SK-N-SH (cell line): ENCODE measurements around the gene MICAL2. TPM values are rescaled to one million over a fixed set of nuclear protein-coding genes. Genes with fewer than 3 reads are reported as not detected.
A peak's percentile ranks its signal among the peaks of the same experiment; 100 is the strongest.

Experiments used
- CTCF ChIA-PET: fragments of 300-600, 350-600 bp; formaldehyde crosslinking; extraction: SDS; loops from one replicate; lab custom pipeline; 2021; lab: Yijun Ruan, JAX
- POLR2A ChIA-PET: fragments of 350-600 bp; sonication (Branson Sonifier 250); formaldehyde crosslinking; extraction: SDS; loops from one replicate; lab custom pipeline; 2020; ENCODE audit warnings: antibody characterized with exemption, inconsistent platforms; lab: Yijun Ruan, JAX
- DNase-seq: peaks from one replicate; pipeline ENCODE4 v3.0.0; 2012
- H2AFZ ChIP-seq: fragments of 200-600 bp; sonication (generic); 2 replicates; pipeline ENCODE4 v1.8.1; 2016; ENCODE audit warnings: antibody characterized with exemption, mild to moderate bottlenecking, low read depth
- H3F3A ChIP-seq: fragments of 200-600 bp; sonication (generic); replicated peaks from 2 replicates; pipeline ENCODE3; 2016; ENCODE audit warnings: antibody characterized with exemption, mild to moderate bottlenecking; ENCODE audit not compliant: insufficient read depth
- H3K27ac ChIP-seq, 2 experiments: fragments of 200-500 bp in 1 of 2; fragments of 200-600 bp in 1 of 2; sonication (Bioruptor generic) in 1 of 2; sonication (generic), shearing (Covaris generic) in 1 of 2; 2 replicates each; pipeline versions ENCODE4 v1.5.1 to v1.6.1; 2014 to 2016; ENCODE audit warnings: low read depth in 2 of 2, inconsistent platforms in 1 of 2, low read length in 1 of 2, mild to moderate bottlenecking in 1 of 2, mixed read lengths in 1 of 2
- H3K27me3 ChIP-seq: fragments of 200-600 bp; sonication (generic), shearing (Covaris generic); 2 replicates; pipeline ENCODE4 v1.6.1; 2016; ENCODE audit warnings: mixed run types; ENCODE audit not compliant: insufficient read depth
- H3K36me3 ChIP-seq, 2 experiments: fragments of 200-500 bp in 1 of 2; fragments of 200-600 bp in 1 of 2; sonication (Bioruptor generic) in 1 of 2; sonication (generic) in 1 of 2; replicated peaks in 1 of 2; 2 replicates each; pipeline versions ENCODE3 to v1.5.1; 2014 to 2016; ENCODE audit warnings: low read length in 1 of 2, mild to moderate bottlenecking in 1 of 2; ENCODE audit not compliant: insufficient read depth in 2 of 2, control insufficient read depth in 1 of 2
- H3K4me1 ChIP-seq, 2 experiments: fragments of 200-500 bp in 1 of 2; fragments of 200-600 bp in 1 of 2; sonication (Bioruptor generic) in 1 of 2; sonication (generic), shearing (Covaris generic) in 1 of 2; 2 replicates each; pipeline versions ENCODE4 v1.5.1 to v1.6.1; 2014 to 2016; ENCODE audit warnings: low read depth in 1 of 2, low read length in 1 of 2, mixed run types in 1 of 2; ENCODE audit not compliant: insufficient read depth in 2 of 2, control insufficient read depth in 1 of 2
- H3K4me2 ChIP-seq: fragments of 200-600 bp; sonication (generic), shearing (Covaris generic); 2 replicates; pipeline ENCODE4 v1.6.1; 2017; ENCODE audit warnings: mixed run types
- H3K4me3 ChIP-seq, 2 experiments: fragments of 200-500 bp in 1 of 2; fragments of 200-600 bp in 1 of 2; sonication (Bioruptor generic) in 1 of 2; sonication (generic), shearing (Covaris generic) in 1 of 2; 2 replicates each; pipeline versions ENCODE4 v1.5.1 to v1.8.1; 2014 to 2016; ENCODE audit warnings: low read depth in 2 of 2, inconsistent platforms in 1 of 2, low read length in 1 of 2, mild to moderate bottlenecking in 1 of 2, mixed read lengths in 1 of 2, moderate library complexity in 1 of 2
- H3K79me2 ChIP-seq: fragments of 200-600 bp; sonication (generic); 2 replicates; pipeline ENCODE4 v1.8.1; 2017; ENCODE audit warnings: mild to moderate bottlenecking; ENCODE audit not compliant: insufficient read depth
- H3K9ac ChIP-seq: fragments of 200-600 bp; sonication (generic); 2 replicates; pipeline ENCODE4 v1.6.1; 2017; ENCODE audit warnings: mixed run types
- H3K9me2 ChIP-seq: fragments of 200-600 bp; sonication (generic); 2 replicates; pipeline ENCODE4 v1.6.1; 2017; ENCODE audit warnings: mixed run types
- H3K9me3 ChIP-seq: fragments of 200-600 bp; sonication (generic); 2 replicates; pipeline ENCODE4 v1.6.1; 2017; ENCODE audit warnings: mixed run types, mild to moderate bottlenecking, moderate library complexity
- H4K20me1 ChIP-seq: fragments of 200-600 bp; sonication (generic); 2 replicates; pipeline ENCODE4 v1.6.1; 2017; ENCODE audit warnings: mild to moderate bottlenecking, mixed run types; ENCODE audit not compliant: insufficient read depth
- EP300 ChIP-seq, 2 experiments: IDR thresholded peaks; 2 replicates each; pipeline versions ENCODE4 v1.4.0 to v1.6.1; 2012; ENCODE audit warnings: borderline replicate concordance in 1 of 2, low read depth in 1 of 2, low read length in 1 of 2
- EZH2phosphoT487 ChIP-seq: fragments of 200-600 bp; sonication (generic); IDR thresholded peaks from 2 replicates; pipeline ENCODE4 v1.6.1; 2017; ENCODE audit warnings: low read depth, mixed run types, mild to moderate bottlenecking, antibody characterized with exemption, moderate library complexity, borderline replicate concordance
- FOSL2 ChIP-seq: IDR thresholded peaks from 2 replicates; pipeline ENCODE4 v1.4.0; 2012; ENCODE audit warnings: low read depth, mild to moderate bottlenecking, moderate library complexity, borderline replicate concordance
- GABPA ChIP-seq: IDR thresholded peaks from 2 replicates; pipeline ENCODE4 v1.4.0; 2012; ENCODE audit warnings: low read depth, mild to moderate bottlenecking
- MEF2A ChIP-seq: IDR thresholded peaks from 2 replicates; pipeline ENCODE4 v1.4.0; 2012; ENCODE audit warnings: low read depth, borderline replicate concordance
- MXI1 ChIP-seq: IDR thresholded peaks from 2 replicates; pipeline ENCODE4 v1.6.1; 2012; ENCODE audit warnings: mild to moderate bottlenecking, low read depth, low read length, improper control_type of control experiment
- PBX3 ChIP-seq: IDR thresholded peaks from 2 replicates; pipeline ENCODE4; 2012
- SIN3A ChIP-seq: IDR thresholded peaks from 2 replicates; pipeline ENCODE4 v1.6.1; 2012; ENCODE audit warnings: low read depth, mild to moderate bottlenecking, low read length, moderate library complexity, borderline replicate concordance
- TCF12 ChIP-seq: IDR thresholded peaks from 2 replicates; pipeline ENCODE4 v1.4.0; 2012
- TEAD4 ChIP-seq: IDR thresholded peaks from 2 replicates; pipeline ENCODE4 v1.4.0; 2012; ENCODE audit warnings: mild to moderate bottlenecking, borderline replicate concordance; ENCODE audit not compliant: insufficient read depth
- WGBS: methylation state at CpG from one replicate; pipeline ENCODE4 v1.1.6; 2017; ENCODE audit warnings: low lambda C conversion rate; 5-methylcytosine and 5-hydroxymethylcytosine counted together
- polyA plus RNA-seq, 3 experiments: library from polyadenylated mRNA; depleted of rRNA; stranded (reverse); fragments of >200 nt; gene quantifications; 2 replicates each; pipeline ENCODE4 v1.2.3, GENCODE V29; 2012
- TF ChIP-seq, protein P1 (sequence below): IDR thresholded peaks from 2 replicates; pipeline ENCODE4 v1.4.0; 2012; ENCODE audit warnings: low read depth
- TF ChIP-seq, protein P2 (sequence below): fragments of 150-350 bp; IDR thresholded peaks from 2 replicates; pipeline ENCODE4 v1.6.1; 2017; ENCODE audit warnings: antibody characterized with exemption, low read length, low read depth, borderline replicate concordance

Gene MICAL2
- polyA plus RNA-seq, 1 of the 3 experiments (the other 2 are of a cell fraction), result 54.6 TPM

DNA sequence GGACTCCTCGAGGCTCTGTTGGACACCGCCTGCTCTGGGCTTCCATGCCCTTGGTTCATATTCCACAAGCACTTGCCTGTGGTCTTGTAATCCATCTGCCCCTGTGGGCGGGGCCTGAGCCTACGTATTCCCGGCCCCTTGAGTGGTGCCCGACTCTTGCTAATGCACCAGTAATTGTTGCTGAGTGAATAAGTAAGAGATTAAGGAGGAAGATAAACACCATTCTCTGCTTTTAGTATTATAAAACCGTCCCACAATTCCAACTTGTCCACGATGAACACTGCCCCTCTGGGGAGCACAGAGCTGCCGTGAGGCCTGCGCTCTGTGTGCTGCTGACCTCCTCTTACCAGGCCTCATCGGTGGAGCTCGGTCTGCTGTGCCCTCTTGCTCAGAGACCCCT, 50.3 kb downstream of the MICAL2 start:
- H4K20me1 ChIP-seq, result no peaks in the 10 kb centered on the region
- H3K4me3 ChIP-seq, result no peak overlapping the region
- H3K36me3 ChIP-seq, result peaks cover 11 to 19% of the 10 kb centered on the region in 2 experiments
- H3K4me2 ChIP-seq, result peak overlapping the region; percentile 60; the same call in 1 of the 2 replicates
- DNase-seq, result no peak
- peaks cover 83% of the 10 kb centered on the region for H3F3A ChIP-seq
- H3K9me3 ChIP-seq, result no peaks in the 10 kb centered on the region
- H3K27me3 ChIP-seq, result no peaks in the 10 kb centered on the region
- H3K9ac ChIP-seq, result peak overlapping the region; percentile 77
- ChIA-PET POLR2A (no interaction called here), CTCF (interaction anchor here (1.6 kb wide), 1 partner anchor 116 kb away, joined by 4 read pairs; no protein-coding TSS in a partner anchor)
- no peak overlapping the region for H2AFZ ChIP-seq
- peaks cover 85% of the 10 kb centered on the region for H3K79me2 ChIP-seq
- WGBS, result 66% methylated on average over 12 of the region's 12 CpGs
- H3K4me1 ChIP-seq, result peaks cover 2 to 81% of the 10 kb centered on the region in 2 experiments; a peak in 3 of 4 replicates
- TF ChIP-seq TCF12, result 0 out of 2 replicates have a peak, but pooled peaks have one; percentile 22
- no peak for TF ChIP-seq EZH2phosphoT487
- no peak for TF ChIP-seq SIN3A
- 0 out of 4 replicates have a peak, but pooled peaks of 1 of the 2 experiments have one; percentile 7 for TF ChIP-seq EP300 (IDR thresholded peaks at IDR 0.05; ENCODE audit: borderline replicate concordance in 1 of 2, low read depth in 1 of 2, low read length in 1 of 2)
- TF ChIP-seq, protein P1, sequence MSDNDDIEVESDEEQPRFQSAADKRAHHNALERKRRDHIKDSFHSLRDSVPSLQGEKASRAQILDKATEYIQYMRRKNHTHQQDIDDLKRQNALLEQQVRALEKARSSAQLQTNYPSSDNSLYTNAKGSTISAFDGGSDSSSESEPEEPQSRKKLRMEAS, result 0 out of 2 replicates have a peak, but pooled peaks have one; percentile 37
- no peaks in the 10 kb centered on the region for H3K9me2 ChIP-seq
- peak overlapping the region in 1 of 2 experiments; percentile 99; a peak in 2 of 4 replicates for H3K27ac ChIP-seq

DNA sequence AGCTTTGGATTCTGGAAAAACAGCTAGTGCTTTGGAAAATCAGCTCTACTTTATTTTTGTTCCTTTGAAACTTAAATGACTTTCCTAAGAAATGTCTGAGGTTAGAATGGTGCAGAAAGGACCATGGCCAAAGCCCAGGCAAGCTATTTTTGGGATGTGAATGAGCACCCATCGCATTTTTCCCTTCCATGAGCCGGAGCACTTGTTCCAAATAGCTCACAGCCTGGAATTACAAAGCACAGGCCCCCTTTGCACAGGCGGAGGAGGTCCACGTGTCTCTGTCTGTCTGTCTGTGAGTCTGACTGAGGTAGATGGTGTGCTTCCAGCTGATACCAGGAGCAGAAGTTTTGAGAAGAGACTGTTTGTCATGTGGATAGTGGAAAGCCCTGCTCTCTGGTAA, 50.7 kb downstream of the MICAL2 start:
- no peak for TF ChIP-seq TCF12
- no peak for TF ChIP-seq TEAD4
- no peak for TF ChIP-seq SIN3A
- no peak for TF ChIP-seq MEF2A
- DNase-seq, result no peak
- H4K20me1 ChIP-seq, result no peaks in the 10 kb centered on the region
- H3K27me3 ChIP-seq, result no peaks in the 10 kb centered on the region
- no peaks in the 10 kb centered on the region for H3K9me2 ChIP-seq
- H3K79me2 ChIP-seq, result peaks cover 85% of the 10 kb centered on the region
- H3K9me3 ChIP-seq, result no peaks in the 10 kb centered on the region
- no peak overlapping the region for H3K4me3 ChIP-seq
- POLR2A ChIA-PET, result no interaction called here
- H3K36me3 ChIP-seq, result peaks cover 11 to 21% of the 10 kb centered on the region in 2 experiments
- peak overlapping the region; percentile 60; the same call in 1 of the 2 replicates for H3K4me2 ChIP-seq
- peak overlapping the region in 1 of 2 experiments; percentile 99; a peak in 2 of 4 replicates for H3K27ac ChIP-seq
- no peak overlapping the region for H2AFZ ChIP-seq
- WGBS, result 90% methylated on average over 3 of the region's 4 CpGs
- CTCF ChIA-PET, result no interaction called here
- H3K9ac ChIP-seq, result peak overlapping the region; percentile 77
- H3F3A ChIP-seq, result peaks cover 87% of the 10 kb centered on the region
- H3K4me1 ChIP-seq, result peaks cover 2 to 80% of the 10 kb centered on the region in 2 experiments; a peak in 3 of 4 replicates

DNA sequence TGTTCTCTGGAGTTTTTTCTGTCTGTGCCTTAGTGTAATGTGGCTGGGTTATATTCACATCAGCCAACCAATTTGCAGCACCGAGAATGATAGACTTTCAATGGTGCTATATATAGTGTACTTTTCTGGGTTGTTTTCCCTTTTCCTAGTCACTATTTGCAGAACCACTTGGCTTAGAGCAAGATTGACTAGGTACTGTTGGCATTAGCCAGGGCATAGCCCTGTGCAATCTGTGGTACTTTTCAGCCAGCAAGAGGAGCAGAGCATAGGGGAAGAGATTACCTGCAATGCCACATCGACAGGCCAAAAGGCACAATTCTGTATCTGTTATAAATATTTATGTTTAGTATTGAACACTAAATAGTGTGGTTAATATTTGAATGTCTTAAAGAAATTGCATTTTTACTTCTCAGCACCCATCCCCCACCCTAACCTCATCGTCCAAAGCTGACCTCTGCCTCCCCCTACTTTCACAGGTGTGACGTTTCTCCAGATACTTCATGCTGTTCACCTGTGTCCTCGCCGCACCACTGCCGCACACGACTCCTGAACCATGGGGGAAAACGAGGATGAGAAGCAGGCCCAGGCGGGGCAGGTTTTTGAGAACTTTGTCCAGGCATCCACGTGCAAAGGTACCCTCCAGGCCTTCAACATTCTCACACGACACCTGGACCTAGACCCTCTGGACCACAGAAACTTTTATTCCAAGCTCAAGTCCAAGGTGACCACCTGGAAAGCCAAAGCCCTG, 51.4 kb downstream of the MICAL2 start:
- peaks cover 90% of the 10 kb centered on the region for H3F3A ChIP-seq
- 93% methylated on average over 12 of the region's 12 CpGs for WGBS
- H3K79me2 ChIP-seq, result peaks cover 85% of the 10 kb centered on the region
- H2AFZ ChIP-seq, result no peak overlapping the region
- CTCF ChIA-PET, result no interaction called here
- peaks cover 2 to 80% of the 10 kb centered on the region in 2 experiments; a peak in 3 of 4 replicates for H3K4me1 ChIP-seq
- no peaks in the 10 kb centered on the region for H3K9me2 ChIP-seq
- POLR2A ChIA-PET, result no interaction called here
- H3K9ac ChIP-seq, result peak overlapping the region; percentile 83
- H3K27ac ChIP-seq, result peak overlapping the region in 1 of 2 experiments; percentile 99; a peak in 2 of 4 replicates
- H3K4me2 ChIP-seq, result no peak overlapping the region
- H3K4me3 ChIP-seq, result no peak overlapping the region
- DNase-seq, result no peak
- H3K27me3 ChIP-seq, result no peaks in the 10 kb centered on the region
- H3K36me3 ChIP-seq, result peaks cover 11 to 24% of the 10 kb centered on the region in 2 experiments
- no peaks in the 10 kb centered on the region for H4K20me1 ChIP-seq
- no peaks in the 10 kb centered on the region for H3K9me3 ChIP-seq
- TF ChIP-seq TEAD4 (no peak), GABPA (no peak), MEF2A (no peak), EZH2phosphoT487 (no peak), FOSL2 (no peak), MXI1 (no peak), PBX3 (no peak)
- TF ChIP-seq, protein P2, sequence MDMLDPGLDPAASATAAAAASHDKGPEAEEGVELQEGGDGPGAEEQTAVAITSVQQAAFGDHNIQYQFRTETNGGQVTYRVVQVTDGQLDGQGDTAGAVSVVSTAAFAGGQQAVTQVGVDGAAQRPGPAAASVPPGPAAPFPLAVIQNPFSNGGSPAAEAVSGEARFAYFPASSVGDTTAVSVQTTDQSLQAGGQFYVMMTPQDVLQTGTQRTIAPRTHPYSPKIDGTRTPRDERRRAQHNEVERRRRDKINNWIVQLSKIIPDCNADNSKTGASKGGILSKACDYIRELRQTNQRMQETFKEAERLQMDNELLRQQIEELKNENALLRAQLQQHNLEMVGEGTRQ, result no peak
